Endothelial cell of umbilical vein (primary cell): ENCODE results near the gene ELK3. TPM values are rescaled to one million over a fixed set of nuclear protein-coding genes. Genes with fewer than 3 reads are reported as not detected.
A peak's percentile ranks its signal among the peaks of the same experiment; 100 is the strongest.

ENCODE experiments used
- BruUV-seq: library from RNA; stranded (reverse); fragments of 400-500 nt; replicated peaks from 2 replicates; lab custom pipeline; 2021; lab: Mats Ljungman, UMichigan
- CTCF ChIA-PET: fragments of 300-600, 350-600 bp; sonication (Branson Sonifier 250); formaldehyde crosslinking; loops from one replicate; lab custom pipeline; 2021; ENCODE audit warnings: antibody characterized with exemption, inconsistent platforms; lab: Charles Lee
- POLR2A ChIA-PET: fragments of 300-600, 350-600 bp; sonication (Branson Sonifier 250); formaldehyde crosslinking; loops from one replicate; lab custom pipeline; 2021; ENCODE audit warnings: antibody characterized with exemption, inconsistent platforms; lab: Charles Lee
- DNase-seq: peaks from one replicate; pipeline ENCODE4 v3.0.0-alpha.2; 2011; ENCODE audit warnings: low read depth, low spot score
- FAIRE-seq: peaks from 2 replicates; lab custom pipeline; 2011; peaks lifted over from hg19 to GRCh38; lab: Jason Lieb, UNC
- H2AFZ ChIP-seq: 2 replicates; pipeline ENCODE4 v1.6.0; 2012; ENCODE audit warnings: low read depth, low read length, control low read depth, inconsistent platforms
- H3K27ac ChIP-seq: 2 replicates; pipeline ENCODE4 v1.5.1; 2011; ENCODE audit warnings: low read depth, mild to moderate bottlenecking, control low read depth, low read length, moderate library complexity; ENCODE audit not compliant: insufficient read depth
- H3K27me3 ChIP-seq, 2 experiments: 2 replicates each; pipeline versions ENCODE4 v1.6.0 to v1.6.1; 2011; ENCODE audit warnings: low read length in 2 of 2, mixed read lengths in 1 of 2; ENCODE audit not compliant: control insufficient read depth in 2 of 2, insufficient read depth in 2 of 2
- H3K36me3 ChIP-seq, 2 experiments: 2 replicates in 1 of 2; 3 replicates in 1 of 2; pipeline ENCODE4 v1.5.1; 2011; ENCODE audit warnings: low read length in 2 of 2, mild to moderate bottlenecking in 1 of 2, moderate library complexity in 1 of 2; ENCODE audit not compliant: control insufficient read depth in 2 of 2, insufficient read depth in 2 of 2; ENCODE audit errors: extremely low read depth in 1 of 2
- H3K4me1 ChIP-seq: 3 replicates; pipeline ENCODE4 v1.5.1; 2011; ENCODE audit warnings: mild to moderate bottlenecking, low read length; ENCODE audit not compliant: control insufficient read depth, insufficient read depth; ENCODE audit errors: extremely low read depth
- H3K4me2 ChIP-seq: 2 replicates; pipeline ENCODE4 v1.6.1; 2011; ENCODE audit warnings: low read length, control low read depth, mixed read lengths; ENCODE audit not compliant: insufficient read depth
- H3K4me3 ChIP-seq, 3 experiments: fragments of 200-600 bp in 1 of 3; sonication (generic), shearing (Covaris generic) in 1 of 3; replicated peaks in 1 of 3; 2 replicates each; pipeline ENCODE4 v1.5.1; 2011 to 2016; ENCODE audit warnings: control low read depth in 3 of 3, low read length in 3 of 3, mild to moderate bottlenecking in 2 of 3, inconsistent platforms in 1 of 3, low read depth in 1 of 3, moderate library complexity in 1 of 3; ENCODE audit not compliant: insufficient read depth in 1 of 3
- H3K79me2 ChIP-seq: 2 replicates; pipeline ENCODE4 v1.6.0; 2012; ENCODE audit warnings: low read length, inconsistent platforms; ENCODE audit not compliant: control insufficient read depth, insufficient read depth
- H3K9ac ChIP-seq: replicated peaks from 2 replicates; pipeline ENCODE3; 2011; ENCODE audit warnings: low read length, control low read depth; ENCODE audit not compliant: insufficient read depth; ENCODE audit errors: extremely low read depth
- H3K9me1 ChIP-seq: replicated peaks from 3 replicates; pipeline ENCODE4 v1.6.0; 2011; ENCODE audit warnings: mild to moderate bottlenecking, low read length; ENCODE audit not compliant: control insufficient read depth, insufficient read depth; ENCODE audit errors: extremely low read depth
- H3K9me3 ChIP-seq: replicated peaks from 2 replicates; pipeline ENCODE4 v1.5.1; 2012; ENCODE audit warnings: low read length, inconsistent platforms; ENCODE audit not compliant: control insufficient read depth, insufficient read depth
- H4K20me1 ChIP-seq: replicated peaks from 2 replicates; pipeline ENCODE3; 2011; ENCODE audit warnings: mild to moderate bottlenecking, low read length; ENCODE audit not compliant: control insufficient read depth, insufficient read depth; ENCODE audit errors: extremely low read depth
- CTCF ChIP-seq, 2 donors: IDR thresholded peaks; 1 replicate in 1 of 2; 2 replicates in 1 of 2; pipeline ENCODE4 v1.5.1; 2011; ENCODE audit warnings: low read length in 2 of 2, mild to moderate bottlenecking in 2 of 2, moderate library complexity in 2 of 2, control low read depth in 1 of 2, inconsistent platforms in 1 of 2, low read depth in 1 of 2; ENCODE audit not compliant: insufficient read depth in 1 of 2; ENCODE audit errors: extremely low read depth in 1 of 2
- EZH2 ChIP-seq: IDR thresholded peaks from 2 replicates; pipeline ENCODE4 v1.6.1; 2012; ENCODE audit warnings: borderline replicate concordance, low read depth, mild to moderate bottlenecking, moderate library complexity, low read length, inconsistent platforms; ENCODE audit not compliant: severe bottlenecking
- FOS ChIP-seq: IDR thresholded peaks from 2 replicates; pipeline ENCODE4 v1.6.1; 2011; ENCODE audit warnings: mild to moderate bottlenecking, low read length, moderate library complexity, borderline replicate concordance; ENCODE audit not compliant: insufficient read depth
- GATA2 ChIP-seq: IDR thresholded peaks from 2 replicates; pipeline ENCODE4 v1.7.0; 2011; ENCODE audit warnings: low read depth, mild to moderate bottlenecking, moderate library complexity, mixed read lengths, low read length; ENCODE audit not compliant: insufficient read length, insufficient read depth
- JUN ChIP-seq: IDR thresholded peaks from 2 replicates; pipeline ENCODE4 v1.6.1; 2011; ENCODE audit warnings: borderline replicate concordance, low read depth; ENCODE audit not compliant: insufficient read length, insufficient read depth
- MYC ChIP-seq: IDR thresholded peaks from one replicate; pipeline ENCODE4 v1.6.1; 2011; ENCODE audit warnings: mild to moderate bottlenecking, low read depth, low read length
- POLR2A ChIP-seq: IDR thresholded peaks from 2 replicates; pipeline ENCODE4 v1.6.1; 2012; ENCODE audit warnings: low read depth, mild to moderate bottlenecking, control low read depth, low read length
- POLR2AphosphoS5 ChIP-seq: IDR thresholded peaks from 2 replicates; pipeline ENCODE4 v1.6.1; 2012; ENCODE audit warnings: low read depth, mild to moderate bottlenecking, control low read depth, low read length, moderate library complexity; ENCODE audit not compliant: insufficient read depth
- dilution Hi-C: fragments of 300-500 bp; cut with MboI; formaldehyde crosslinking; loops from one replicate; pipeline ENCODE4 v1.15.0; 2019; ENCODE audit warnings: low sequenced_read_pairs; ENCODE audit not compliant: extremely low pct_ligation_motif_present
- intact Hi-C: fragments of 100-400 bp; cut with micrococcal nuclease; formaldehyde crosslinking; loops from one replicate; pipeline ENCODE4 v1.10.0; 2022
- polyA plus RNA-seq, 4 experiments: library from polyadenylated mRNA; depleted of rRNA in 3 of 4; stranded (reverse) in 3 of 4; unstranded in 1 of 4; fragments of >200 nt; gene quantifications; 2 replicates each; pipeline versions ENCODE4 v1.2.1 to v1.2.3, GENCODE V29; 2011 to 2012; ENCODE audit warnings: missing spikeins in 1 of 4
- total RNA-seq: library from RNA; stranded (reverse); gene quantifications from 2 replicates; pipeline ENCODE4 v1.2.3, GENCODE V29; 2021
- TF ChIP-seq, protein P1 (sequence below): IDR thresholded peaks from 2 replicates; pipeline ENCODE4 v1.6.1; 2011; ENCODE audit not compliant: insufficient read depth, insufficient read length

ELK3 gene
- total and polyA plus RNA-seq, 2 donors (not counting 3 experiments of a cell fraction or from before 2014, with no cell fraction given) = 64.8 to 132 TPM

DNA sequence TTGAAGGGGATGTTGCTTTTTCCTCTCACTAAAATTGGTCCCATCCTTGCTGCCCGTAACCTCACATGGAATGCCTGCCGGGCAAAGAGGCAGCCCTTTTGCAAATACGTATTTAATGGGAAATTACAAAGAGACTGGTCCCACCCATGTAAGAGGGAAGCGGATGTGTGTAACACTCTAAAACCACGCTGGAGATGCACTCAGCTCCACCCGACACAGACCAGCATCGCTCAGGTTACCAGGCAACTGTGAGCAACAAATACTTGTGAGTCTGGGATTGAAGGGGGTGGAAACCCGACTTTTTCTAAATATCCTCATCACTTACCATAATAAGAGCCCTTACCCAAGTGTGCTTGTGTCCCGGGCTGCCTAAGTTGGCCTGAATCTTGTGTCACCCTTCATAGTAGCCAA, 47.7 kb downstream of the ELK3 start:
- Histone ChIP-seq H3K27ac (peak overlapping the region; percentile 64), H2AFZ (no peak overlapping the region), H3K4me1 (peaks cover 67% of the 10 kb centered on the region), H3K9me1 (no peaks in the 10 kb centered on the region), H3K79me2 (peaks cover 97% of the 10 kb centered on the region), H4K20me1 (peaks cover 18% of the 10 kb centered on the region), H3K27me3 (no peaks in the 10 kb centered on the region), H3K36me3 (peaks cover 15 to 39% of the 10 kb centered on the region in 2 experiments), H3K9me3 (no peaks in the 10 kb centered on the region), H3K9ac (no peak overlapping the region), H3K4me2 (no peak overlapping the region), H3K4me3 (no peak overlapping the region)
- ChIA-PET CTCF (interaction anchor here (0.8 to 1.1 kb wide), 2 partner anchors 10 to 22 kb away, joined by 3 to 4 read pairs; no protein-coding TSS in a partner anchor), POLR2A (no interaction called here)
- DNase-seq = peak; percentile 52
- FAIRE-seq = no peak
- no TSS peak for BruUV-seq
- TF ChIP-seq MYC (no peak), POLR2AphosphoS5 (no peak), EZH2 (no peak), FOS (no peak), JUN (no peak), POLR2A (peak; percentile 10), GATA2 (no peak)
- intact Hi-C loops = no loop called here
- dilution Hi-C loops = no loop called here

GRCh38 chr12:96242597-96242996, 48.4 kb downstream of the ELK3 start:
- Histone ChIP-seq H3K79me2 (peaks cover 98% of the 10 kb centered on the region), H3K4me1 (peaks cover 61% of the 10 kb centered on the region), H3K27me3 (no peaks in the 10 kb centered on the region), H3K9me1 (no peaks in the 10 kb centered on the region), H3K9ac (no peak overlapping the region), H3K27ac (peak overlapping the region; percentile 52), H3K4me3 (no peak overlapping the region), H3K9me3 (no peaks in the 10 kb centered on the region), H4K20me1 (peaks cover 18% of the 10 kb centered on the region), H3K36me3 (peaks cover 19 to 42% of the 10 kb centered on the region in 2 experiments), H3K4me2 (no peak overlapping the region), H2AFZ (no peak overlapping the region)
- TF ChIP-seq GATA2 (no peak), POLR2A (no peak), JUN (no peak), POLR2AphosphoS5 (no peak), MYC (no peak), EZH2 (no peak), FOS (no peak), CTCF (IDR thresholded peaks at IDR 0.05; ENCODE audit: extremely low read depth in 1 of 2, insufficient read depth in 1 of 2, low read depth in 1 of 2, low read length in 2 of 2) (no peak)
- TF ChIP-seq, protein P1, sequence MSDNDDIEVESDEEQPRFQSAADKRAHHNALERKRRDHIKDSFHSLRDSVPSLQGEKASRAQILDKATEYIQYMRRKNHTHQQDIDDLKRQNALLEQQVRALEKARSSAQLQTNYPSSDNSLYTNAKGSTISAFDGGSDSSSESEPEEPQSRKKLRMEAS = no peak
- POLR2A ChIA-PET = no interaction called here
- intact Hi-C loops (no loop called here), dilution Hi-C loops (no loop called here)
- no TSS peak for BruUV-seq
- CTCF ChIA-PET = interaction anchor here (0.8 to 1.1 kb wide), 2 partner anchors 9 to 23 kb away, joined by 3 to 4 read pairs; no protein-coding TSS in a partner anchor
- FAIRE-seq = no peak
- no peak for DNase-seq
